Gastrocnemius medialis (tissue), 4 donors: ENCODE results near the gene MCF2L. TPM values are rescaled to one million over a fixed set of nuclear protein-coding genes. Genes with fewer than 3 reads are reported as not detected.

ENCODE experiments used
- ATAC-seq, 2 donors: fragments of 150-250 bp; one replicate each; pipeline ENCODE4 v1.9.1; 2016
- DNase-seq, 2 donors: peaks; one replicate each; pipeline ENCODE4 v3.0.0-alpha.2; 2019
- H3K27ac ChIP-seq, 4 donors: fragments of 200-600 bp; sonication (generic); 1 replicate in 1 of 4; 2 replicates in 3 of 4; pipeline ENCODE4 v1.5.1; 2016 to 2018; ENCODE audit warnings: mild to moderate bottlenecking in 2 of 4, moderate library complexity in 1 of 4
- H3K27me3 ChIP-seq, 3 donors: fragments of 200-600 bp; sonication (generic) in 2 of 3; 1 replicate in 1 of 3; 2 replicates in 2 of 3; pipeline versions ENCODE4 v1.5.1 to v1.6.0; 2016 to 2019; ENCODE audit warnings: mild to moderate bottlenecking in 1 of 3, moderate library complexity in 1 of 3
- H3K36me3 ChIP-seq, 2 donors: fragments of 200-600 bp; sonication (generic) in 1 of 2; one replicate each; pipeline ENCODE4 v1.5.1; 2017 to 2018
- H3K4me1 ChIP-seq, 2 donors: fragments of 200-600 bp; sonication (generic) in 1 of 2; one replicate each; pipeline ENCODE4 v1.5.1; 2016 to 2017; ENCODE audit warnings: mild to moderate bottlenecking in 2 of 2
- H3K4me3 ChIP-seq, 4 donors: fragments of 200-600 bp; sonication (generic) in 3 of 4; 1 replicate in 1 of 4; 2 replicates in 3 of 4; pipeline ENCODE4 v1.5.1; 2016 to 2019; ENCODE audit warnings: mild to moderate bottlenecking in 2 of 4
- H3K9me3 ChIP-seq, 3 donors: fragments of 200-600 bp; sonication (generic) in 2 of 3; 1 replicate in 1 of 3; 2 replicates in 2 of 3; pipeline ENCODE4 v1.5.1; 2016 to 2019
- CTCF ChIP-seq, 5 experiments: fragments of 450-650 bp in 3 of 5; fragments of 200-600 bp in 2 of 5; sonication (generic) in 2 of 5; IDR thresholded peaks in 4 of 5; conservative IDR thresholded peaks in 1 of 5; 1 replicate in 4 of 5; 2 replicates in 1 of 5; pipeline ENCODE4 v1.5.1; 2016 to 2019; ENCODE audit warnings: antibody characterized with exemption in 5 of 5, mild to moderate bottlenecking in 3 of 5, moderate library complexity in 3 of 5
- POLR2A ChIP-seq, 2 donors: fragments of 450-650 bp; IDR thresholded peaks; one replicate each; pipeline ENCODE4 v1.6.1; 2017; ENCODE audit warnings: antibody characterized with exemption in 2 of 2, mild to moderate bottlenecking in 2 of 2, moderate library complexity in 2 of 2
- in situ Hi-C, 4 donors: fragments of 200-750 bp; cut with MboI; loops; one replicate each; pipeline versions ENCODE4 v1.15.0 to v1.8.0; 2017; ENCODE audit warnings: low sequenced_read_pairs in 4 of 4
- intact Hi-C: fragments of 100-400 bp; cut with DNase I; formaldehyde crosslinking; loops from one replicate; pipeline ENCODE4 v1.15.1; 2023; ENCODE audit warnings: low total_unique reads
- total RNA-seq, 4 donors: library from RNA; depleted of rRNA; stranded (reverse); fragments of >200 nt; gene quantifications; one replicate each; pipeline versions ENCODE4 v1.1.0 to v1.2.3, GENCODE V29; 2016

The MCF2L gene
- total RNA-seq, 4 donors from 2014 or later = 16.1 to 21.2 (median 19.4) TPM

GRCh38 chr13:112987682-112988024 is 18.6 kb downstream of the MCF2L start:
- TF ChIP-seq CTCF (IDR thresholded peaks at IDR 0.05 in 4 of 5, conservative IDR thresholded peaks at IDR 0.05 in 1 of 5) = no peak
- TF ChIP-seq POLR2A (IDR thresholded peaks at IDR 0.05) = no peak
- intact Hi-C loops (no loop called here), in situ Hi-C loops (no loop called here)
- ATAC-seq = no peak
- no peaks in the 10 kb centered on the region for H3K27me3 ChIP-seq
- H3K4me3 ChIP-seq = no peak overlapping the region
- H3K36me3 ChIP-seq = no peaks in the 10 kb centered on the region
- H3K9me3 ChIP-seq = no peaks in the 10 kb centered on the region
- no peak for DNase-seq
- H3K27ac ChIP-seq = no peak overlapping the region
- H3K4me1 ChIP-seq = peaks cover 0 to 4% of the 10 kb centered on the region in 2 donors

- H3K4me1 ChIP-seq = peaks cover 0 to 4% of the 10 kb centered on the region in 2 donors
- no peaks in the 10 kb centered on the region for H3K9me3 ChIP-seq
- H3K4me3 ChIP-seq = no peak overlapping the region
- intact Hi-C loops (no loop called here), in situ Hi-C loops (no loop called here)
- no peaks in the 10 kb centered on the region for H3K36me3 ChIP-seq
- ATAC-seq = no peak
- DNase-seq = no peak
- H3K27me3 ChIP-seq = peaks cover 5 to 19% (median 12%) of the 10 kb centered on the region in 3 donors
- no peak for TF ChIP-seq CTCF (IDR thresholded peaks at IDR 0.05 in 4 of 5, conservative IDR thresholded peaks at IDR 0.05 in 1 of 5)
- no peak overlapping the region for H3K27ac ChIP-seq
These were observed 21.8 kb downstream of the MCF2L start for GRCh38 chr13:112990783-112991182.

GRCh38 chr13:112991609-112992008 is 22.6 kb downstream of the MCF2L start:
- no peak for DNase-seq
- TF ChIP-seq CTCF (IDR thresholded peaks at IDR 0.05 in 4 of 5, conservative IDR thresholded peaks at IDR 0.05 in 1 of 5) (no peak), POLR2A (IDR thresholded peaks at IDR 0.05) (no peak)
- H3K27ac ChIP-seq = no peak overlapping the region
- H3K9me3 ChIP-seq = no peaks in the 10 kb centered on the region
- intact Hi-C loops = no loop called here
- no peak overlapping the region for H3K4me3 ChIP-seq
- H3K4me1 ChIP-seq = peaks cover 0 to 4% of the 10 kb centered on the region in 2 donors
- H3K36me3 ChIP-seq = no peaks in the 10 kb centered on the region
- peaks cover 5 to 19% (median 12%) of the 10 kb centered on the region in 3 donors for H3K27me3 ChIP-seq
- no peak for ATAC-seq
- in situ Hi-C loops = no loop called here

GRCh38 chr13:112992931-112993680 is 24.1 kb downstream of the MCF2L start:
- Histone ChIP-seq H3K27me3 (peaks cover 10 to 19% (median 19%) of the 10 kb centered on the region in 3 donors), H3K9me3 (no peaks in the 10 kb centered on the region), H3K4me3 (no peak overlapping the region), H3K27ac (no peak overlapping the region), H3K36me3 (no peaks in the 10 kb centered on the region), H3K4me1 (peaks cover 0 to 4% of the 10 kb centered on the region in 2 donors)
- ATAC-seq (no peak), DNase-seq (no peak)
- TF ChIP-seq POLR2A (IDR thresholded peaks at IDR 0.05) (no peak), CTCF (IDR thresholded peaks at IDR 0.05 in 4 of 5, conservative IDR thresholded peaks at IDR 0.05 in 1 of 5) (no peak)
- intact Hi-C loops (no loop called here), in situ Hi-C loops (no loop called here)
